SK-N-SH treated with all-trans-retinoic acid at 6 μM for 48 hours (cell line): ENCODE results near the gene ACSL1.

Experiments
- ATAC-seq: fragments of 200-7000 bp; cut with Tn5 transposase; 3 replicates; pipeline ENCODE4 v1.9.1; 2020; ENCODE audit warnings: mild to moderate bottlenecking, moderate library complexity
- ARNTL ChIP-seq: fragments of 450-650 bp; formaldehyde crosslinking; IDR thresholded peaks from 2 replicates; pipeline ENCODE4 v1.5.0; 2020; ENCODE audit warnings: low read depth, mild to moderate bottlenecking, moderate library complexity, borderline replicate concordance
- BACH2 ChIP-seq: fragments of 250-450 bp; sonication (Bioruptor Pico); IDR thresholded peaks from 2 replicates; pipeline ENCODE4 v1.9.0; 2021; ENCODE audit warnings: mild to moderate bottlenecking, borderline replicate concordance
- ESRRG ChIP-seq: fragments of 250-450 bp; sonication (Bioruptor Pico); IDR thresholded peaks from 2 replicates; pipeline ENCODE4 v1.6.1; 2021; ENCODE audit warnings: mild to moderate bottlenecking
- GLIS3 ChIP-seq: fragments of 250-450 bp; sonication (Bioruptor Pico); IDR thresholded peaks from 2 replicates; pipeline ENCODE4 v1.5.0; 2020; ENCODE audit warnings: mild to moderate bottlenecking, moderate library complexity
- ISL1 ChIP-seq: fragments of 250-450 bp; sonication (Bioruptor Pico); IDR thresholded peaks from 2 replicates; pipeline ENCODE4 v2.1.2; 2022; ENCODE audit warnings: mild to moderate bottlenecking, moderate library complexity
- OSR1 ChIP-seq: fragments of 250-450 bp; sonication (Bioruptor Pico); IDR thresholded peaks from 2 replicates; pipeline ENCODE4 v1.8.0; 2022; ENCODE audit warnings: moderate library complexity, mild to moderate bottlenecking, inconsistent platforms
- PPARA ChIP-seq: fragments of 250-450 bp; sonication (Bioruptor Pico); IDR thresholded peaks from 2 replicates; pipeline ENCODE4 v1.5.0; 2020; ENCODE audit warnings: mild to moderate bottlenecking, borderline replicate concordance
- RARB ChIP-seq: fragments of 250-450 bp; sonication (Bioruptor Pico); IDR thresholded peaks from 2 replicates; pipeline ENCODE4 v1.8.0; 2021; ENCODE audit warnings: mild to moderate bottlenecking, moderate library complexity
- SNAI2 ChIP-seq: fragments of 250-450 bp; sonication (Bioruptor Pico); IDR thresholded peaks from 2 replicates; pipeline ENCODE4 v1.5.0; 2020; ENCODE audit warnings: mild to moderate bottlenecking, moderate library complexity
- TCF4 ChIP-seq: fragments of 250-450 bp; sonication (Bioruptor Pico); IDR thresholded peaks from 2 replicates; pipeline ENCODE4 v1.8.0; 2021; ENCODE audit warnings: mild to moderate bottlenecking, moderate library complexity, borderline replicate concordance
- TOX ChIP-seq: fragments of 250-450 bp; sonication (Bioruptor Pico); IDR thresholded peaks from 2 replicates; pipeline ENCODE4 v1.8.0; 2021; ENCODE audit warnings: mild to moderate bottlenecking, moderate library complexity, borderline replicate concordance
- ZC3H10 ChIP-seq: fragments of 250-450 bp; sonication (Bioruptor Pico); IDR thresholded peaks from 2 replicates; pipeline ENCODE4 v1.5.1; 2021; ENCODE audit warnings: mild to moderate bottlenecking, moderate library complexity
- ZFP3 ChIP-seq: fragments of 250-450 bp; sonication (Bioruptor Pico); IDR thresholded peaks from 2 replicates; pipeline ENCODE4 v1.5.0; 2020; ENCODE audit warnings: mild to moderate bottlenecking, moderate library complexity
- ZFP30 ChIP-seq: fragments of 450-650 bp; formaldehyde crosslinking; IDR thresholded peaks from 2 replicates; pipeline ENCODE4 v1.5.0; 2022; ENCODE audit warnings: mild to moderate bottlenecking, moderate library complexity
- ZNF565 ChIP-seq: fragments of 450-650 bp; formaldehyde crosslinking; conservative IDR thresholded peaks from 2 replicates; pipeline ENCODE4 v1.5.0; 2020; ENCODE audit warnings: low read depth, mild to moderate bottlenecking, moderate library complexity
- ZNF70 ChIP-seq: fragments of 450-650 bp; formaldehyde crosslinking; IDR thresholded peaks from 2 replicates; pipeline ENCODE4 v1.5.0; 2020; ENCODE audit warnings: mild to moderate bottlenecking, moderate library complexity
- ZNF8 ChIP-seq: fragments of 450-650 bp; formaldehyde crosslinking; IDR thresholded peaks from 2 replicates; pipeline ENCODE4 v1.5.0; 2020; ENCODE audit warnings: mild to moderate bottlenecking, moderate library complexity
- TF ChIP-seq, protein P1 (sequence below): fragments of 250-450 bp; sonication (Bioruptor Pico); IDR thresholded peaks from 2 replicates; pipeline ENCODE4 v1.5.1; 2020; ENCODE audit warnings: low read depth, mild to moderate bottlenecking, moderate library complexity
- TF ChIP-seq, protein P2 (sequence below): fragments of 250-450 bp; sonication (Bioruptor Pico); IDR thresholded peaks from 2 replicates; pipeline ENCODE4 v1.5.1; 2021; ENCODE audit warnings: mild to moderate bottlenecking, moderate library complexity
- TF ChIP-seq, protein P3 (sequence below): fragments of 250-450 bp; sonication (Bioruptor Pico); IDR thresholded peaks from 2 replicates; pipeline ENCODE4 v1.5.0; 2020; ENCODE audit warnings: mild to moderate bottlenecking, moderate library complexity
- TF ChIP-seq, protein P4 (sequence below): fragments of 250-450 bp; sonication (Bioruptor Pico); IDR thresholded peaks from 2 replicates; pipeline ENCODE4 v1.8.0; 2020; ENCODE audit warnings: mild to moderate bottlenecking, moderate library complexity, borderline replicate concordance

ACSL1 gene

DNA sequence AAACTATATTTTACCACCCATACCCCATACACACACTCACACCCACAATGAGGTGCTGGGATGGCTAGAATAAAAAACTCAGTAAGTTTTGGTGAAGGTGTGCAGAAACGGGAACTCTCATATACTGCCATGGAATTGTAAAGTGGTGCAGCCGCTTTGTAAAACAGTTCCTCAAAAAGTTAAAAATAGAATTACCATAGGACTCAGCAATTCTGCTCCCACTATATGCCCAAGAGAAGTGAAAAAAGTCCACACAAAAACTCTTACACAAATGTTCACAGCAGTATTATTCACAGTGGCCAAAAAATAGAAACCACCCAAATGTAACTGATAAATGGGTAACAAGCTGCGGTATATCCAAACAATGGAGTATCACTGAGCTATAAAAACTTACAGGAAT is 98.3 kb downstream of the ACSL1 start:
- TF ChIP-seq, protein P1, sequence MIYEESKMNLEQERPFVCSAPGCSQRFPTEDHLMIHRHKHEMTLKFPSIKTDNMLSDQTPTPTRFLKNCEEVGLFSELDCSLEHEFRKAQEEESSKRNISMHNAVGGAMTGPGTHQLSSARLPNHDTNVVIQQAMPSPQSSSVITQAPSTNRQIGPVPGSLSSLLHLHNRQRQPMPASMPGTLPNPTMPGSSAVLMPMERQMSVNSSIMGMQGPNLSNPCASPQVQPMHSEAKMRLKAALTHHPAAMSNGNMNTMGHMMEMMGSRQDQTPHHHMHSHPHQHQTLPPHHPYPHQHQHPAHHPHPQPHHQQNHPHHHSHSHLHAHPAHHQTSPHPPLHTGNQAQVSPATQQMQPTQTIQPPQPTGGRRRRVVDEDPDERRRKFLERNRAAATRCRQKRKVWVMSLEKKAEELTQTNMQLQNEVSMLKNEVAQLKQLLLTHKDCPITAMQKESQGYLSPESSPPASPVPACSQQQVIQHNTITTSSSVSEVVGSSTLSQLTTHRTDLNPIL (CRISPR knock-in tag), result no peak
- TF ChIP-seq RARB (no peak), ZNF8 (CRISPR knock-in tag) (peak; percentile 67), ZC3H10 (no peak), SNAI2 (CRISPR knock-in tag) (no peak)
- no peak for ATAC-seq

DNA sequence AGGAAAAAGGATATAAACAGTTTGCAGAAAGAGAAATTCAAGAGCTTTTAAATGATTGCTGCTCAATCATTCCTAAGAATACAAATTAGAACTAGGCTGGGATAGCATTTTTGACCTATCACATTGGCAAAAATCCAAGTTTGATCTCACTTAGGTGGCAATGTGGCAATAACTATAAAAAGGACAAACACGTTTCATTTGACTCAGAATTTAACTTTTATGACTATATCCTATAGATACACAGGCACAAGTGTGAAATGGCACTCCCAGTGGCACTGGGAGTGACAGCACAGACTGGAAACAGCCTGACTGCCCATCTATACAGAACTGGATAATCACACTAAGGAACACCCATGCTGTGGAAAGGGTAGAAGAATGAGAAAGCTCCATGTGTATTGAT is 103.0 kb downstream of the ACSL1 start:
- no peak for ATAC-seq
- TF ChIP-seq, protein P2, sequence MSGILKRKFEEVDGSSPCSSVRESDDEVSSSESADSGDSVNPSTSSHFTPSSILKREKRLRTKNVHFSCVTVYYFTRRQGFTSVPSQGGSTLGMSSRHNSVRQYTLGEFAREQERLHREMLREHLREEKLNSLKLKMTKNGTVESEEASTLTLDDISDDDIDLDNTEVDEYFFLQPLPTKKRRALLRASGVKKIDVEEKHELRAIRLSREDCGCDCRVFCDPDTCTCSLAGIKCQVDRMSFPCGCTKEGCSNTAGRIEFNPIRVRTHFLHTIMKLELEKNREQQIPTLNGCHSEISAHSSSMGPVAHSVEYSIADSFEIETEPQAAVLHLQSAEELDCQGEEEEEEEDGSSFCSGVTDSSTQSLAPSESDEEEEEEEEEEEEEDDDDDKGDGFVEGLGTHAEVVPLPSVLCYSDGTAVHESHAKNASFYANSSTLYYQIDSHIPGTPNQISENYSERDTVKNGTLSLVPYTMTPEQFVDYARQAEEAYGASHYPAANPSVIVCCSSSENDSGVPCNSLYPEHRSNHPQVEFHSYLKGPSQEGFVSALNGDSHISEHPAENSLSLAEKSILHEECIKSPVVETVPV (CRISPR knock-in tag), result no peak
- TF ChIP-seq ARNTL (no peak), PPARA (CRISPR knock-in tag) (no peak), ZNF70 (CRISPR knock-in tag) (no peak), ESRRG (no peak), OSR1 (CRISPR knock-in tag) (no peak), GLIS3 (no peak), TOX (CRISPR knock-in tag) (no peak), ISL1 (CRISPR knock-in tag) (no peak)
- TF ChIP-seq, protein P3, sequence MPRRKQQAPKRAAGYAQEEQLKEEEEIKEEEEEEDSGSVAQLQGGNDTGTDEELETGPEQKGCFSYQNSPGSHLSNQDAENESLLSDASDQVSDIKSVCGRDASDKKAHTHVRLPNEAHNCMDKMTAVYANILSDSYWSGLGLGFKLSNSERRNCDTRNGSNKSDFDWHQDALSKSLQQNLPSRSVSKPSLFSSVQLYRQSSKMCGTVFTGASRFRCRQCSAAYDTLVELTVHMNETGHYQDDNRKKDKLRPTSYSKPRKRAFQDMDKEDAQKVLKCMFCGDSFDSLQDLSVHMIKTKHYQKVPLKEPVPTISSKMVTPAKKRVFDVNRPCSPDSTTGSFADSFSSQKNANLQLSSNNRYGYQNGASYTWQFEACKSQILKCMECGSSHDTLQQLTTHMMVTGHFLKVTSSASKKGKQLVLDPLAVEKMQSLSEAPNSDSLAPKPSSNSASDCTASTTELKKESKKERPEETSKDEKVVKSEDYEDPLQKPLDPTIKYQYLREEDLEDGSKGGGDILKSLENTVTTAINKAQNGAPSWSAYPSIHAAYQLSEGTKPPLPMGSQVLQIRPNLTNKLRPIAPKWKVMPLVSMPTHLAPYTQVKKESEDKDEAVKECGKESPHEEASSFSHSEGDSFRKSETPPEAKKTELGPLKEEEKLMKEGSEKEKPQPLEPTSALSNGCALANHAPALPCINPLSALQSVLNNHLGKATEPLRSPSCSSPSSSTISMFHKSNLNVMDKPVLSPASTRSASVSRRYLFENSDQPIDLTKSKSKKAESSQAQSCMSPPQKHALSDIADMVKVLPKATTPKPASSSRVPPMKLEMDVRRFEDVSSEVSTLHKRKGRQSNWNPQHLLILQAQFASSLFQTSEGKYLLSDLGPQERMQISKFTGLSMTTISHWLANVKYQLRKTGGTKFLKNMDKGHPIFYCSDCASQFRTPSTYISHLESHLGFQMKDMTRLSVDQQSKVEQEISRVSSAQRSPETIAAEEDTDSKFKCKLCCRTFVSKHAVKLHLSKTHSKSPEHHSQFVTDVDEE (CRISPR knock-in tag), result no peak
- TF ChIP-seq, all 23 proteins: peak for 0

DNA sequence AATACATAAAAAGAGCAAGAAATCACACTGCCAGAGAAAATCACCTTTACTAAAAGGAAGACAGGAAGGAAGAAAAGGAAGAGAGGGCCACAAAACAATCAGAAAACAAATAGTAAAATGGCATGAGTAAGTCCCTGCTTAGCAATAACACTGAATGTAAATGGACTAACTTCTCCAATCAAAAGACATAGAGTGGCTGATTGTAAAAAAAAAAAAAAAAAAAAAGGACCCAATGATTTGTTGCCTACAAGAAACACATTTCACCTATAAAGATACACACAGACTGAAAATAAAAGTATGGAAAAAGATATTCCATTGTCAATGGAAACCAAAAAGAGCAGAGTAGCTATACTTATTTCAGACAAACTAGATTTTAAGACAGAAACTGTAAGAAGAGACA is 104.5 kb downstream of the ACSL1 start:
- ATAC-seq, result no peak

More for the DNA sequence above, 104.5 kb downstream of the ACSL1 start:
- no peak for TF ChIP-seq GLIS3
- TF ChIP-seq, protein P3 (CRISPR knock-in tag), result no peak
- TF ChIP-seq ZC3H10, result no peak
- no peak for TF ChIP-seq BACH2 (CRISPR knock-in tag)
- TF ChIP-seq, protein P1 (CRISPR knock-in tag), result no peak
- TF ChIP-seq ARNTL, result no peak
- no peak for TF ChIP-seq ZNF8 (CRISPR knock-in tag)
- no peak for TF ChIP-seq TCF4 (CRISPR knock-in tag)
- TF ChIP-seq, protein P4, sequence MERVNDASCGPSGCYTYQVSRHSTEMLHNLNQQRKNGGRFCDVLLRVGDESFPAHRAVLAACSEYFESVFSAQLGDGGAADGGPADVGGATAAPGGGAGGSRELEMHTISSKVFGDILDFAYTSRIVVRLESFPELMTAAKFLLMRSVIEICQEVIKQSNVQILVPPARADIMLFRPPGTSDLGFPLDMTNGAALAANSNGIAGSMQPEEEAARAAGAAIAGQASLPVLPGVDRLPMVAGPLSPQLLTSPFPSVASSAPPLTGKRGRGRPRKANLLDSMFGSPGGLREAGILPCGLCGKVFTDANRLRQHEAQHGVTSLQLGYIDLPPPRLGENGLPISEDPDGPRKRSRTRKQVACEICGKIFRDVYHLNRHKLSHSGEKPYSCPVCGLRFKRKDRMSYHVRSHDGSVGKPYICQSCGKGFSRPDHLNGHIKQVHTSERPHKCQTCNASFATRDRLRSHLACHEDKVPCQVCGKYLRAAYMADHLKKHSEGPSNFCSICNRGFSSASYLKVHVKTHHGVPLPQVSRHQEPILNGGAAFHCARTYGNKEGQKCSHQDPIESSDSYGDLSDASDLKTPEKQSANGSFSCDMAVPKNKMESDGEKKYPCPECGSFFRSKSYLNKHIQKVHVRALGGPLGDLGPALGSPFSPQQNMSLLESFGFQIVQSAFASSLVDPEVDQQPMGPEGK (CRISPR knock-in tag), result no peak
- TF ChIP-seq ZFP30, result no peak
- no peak for TF ChIP-seq ZNF565 (CRISPR knock-in tag)
- no peak for TF ChIP-seq ZNF70 (CRISPR knock-in tag)
- no peak for TF ChIP-seq RARB
- TF ChIP-seq SNAI2 (CRISPR knock-in tag), result no peak
- TF ChIP-seq ZFP3 (CRISPR knock-in tag), result no peak
